Measurements from ENCODE around the gene PAPSS2. TPM values are rescaled to one million over a fixed set of nuclear protein-coding genes. Genes with fewer than 3 reads are reported as not detected.
"Not testable (repeated sequence)": the region's sequence is repeated elsewhere in the genome, so short reads cannot be mapped to it uniquely, and the experiment has no call there.

Gene PAPSS2
- total and polyA plus RNA-seq, 2 experiments from 2014 or later: 38.3 to 58.0 TPM

GRCh38 chr10:87734987-87735827 is 75.5 kb downstream of the PAPSS2 start:
- no peak overlapping the region for H3K4me3 ChIP-seq
- H4K20me1 ChIP-seq (ENCODE audit: insufficient read depth, poor library complexity, severe bottlenecking): no peaks in the 10 kb centered on the region
- H2AFZ ChIP-seq: no peak overlapping the region
- H3K9me2 ChIP-seq (replicated peaks; ENCODE audit: insufficient read depth): no peaks in the 10 kb centered on the region
- H3K27ac ChIP-seq: no peak overlapping the region
- 30% methylated on average over 7 of the region's 7 CpGs for WGBS (ENCODE audit: low lambda C conversion rate, missing lambda C conversion rate)
- peaks cover 3% of the 10 kb centered on the region for H3K4me1 ChIP-seq (ENCODE audit: insufficient read depth)
- no peaks in the 10 kb centered on the region for H3K27me3 ChIP-seq
- DNase-seq (ENCODE audit: low spot score): peak; percentile 56
- H3K9me3 ChIP-seq (ENCODE audit: low read depth): no peaks in the 10 kb centered on the region
- H3K4me2 ChIP-seq: no peak overlapping the region
- TF ChIP-seq EZH2phosphoT487 (IDR thresholded peaks at IDR 0.05; ENCODE audit: low read depth, severe bottlenecking, unreplicated experiment): no peak
- peak; percentile 73 for TF ChIP-seq CTCF (IDR thresholded peaks at IDR 0.05; ENCODE audit: poor library complexity)
- H3K36me3 ChIP-seq (replicated peaks; ENCODE audit: insufficient read depth, low read depth): no peaks in the 10 kb centered on the region
- no peaks in the 10 kb centered on the region for H3K79me2 ChIP-seq

GRCh38 chr10:87738253-87738652 is 78.6 kb downstream of the PAPSS2 start:
- not testable (repeated sequence) for H3K4me3 ChIP-seq; DNase-seq (ENCODE audit: low spot score)

GRCh38 chr10:87739703-87740102 is 80.0 kb downstream of the PAPSS2 start:
- Histone ChIP-seq H2AFZ (no peak overlapping the region), H3K4me1 (ENCODE audit: insufficient read depth) (peaks cover 2% of the 10 kb centered on the region), H3K4me3 (no peak overlapping the region), H3K9me3 (ENCODE audit: low read depth) (no peaks in the 10 kb centered on the region), H3K79me2 (no peaks in the 10 kb centered on the region), H4K20me1 (ENCODE audit: insufficient read depth, poor library complexity, severe bottlenecking) (no peaks in the 10 kb centered on the region), H3K27me3 (no peaks in the 10 kb centered on the region), H3K27ac (no peak overlapping the region), H3K36me3 (replicated peaks; ENCODE audit: insufficient read depth, low read depth) (no peaks in the 10 kb centered on the region), H3K4me2 (no peak overlapping the region), H3K9me2 (replicated peaks; ENCODE audit: insufficient read depth) (no peaks in the 10 kb centered on the region)
- WGBS (ENCODE audit: low lambda C conversion rate, missing lambda C conversion rate): 90% methylated on average over 4 of the region's 4 CpGs
- DNase-seq (ENCODE audit: low spot score): no peak
- TF ChIP-seq EZH2 (IDR thresholded peaks at IDR 0.05; ENCODE audit: borderline replicate concordance): no peak
- no peak for TF ChIP-seq CTCF (IDR thresholded peaks at IDR 0.05; ENCODE audit: poor library complexity)
- TF ChIP-seq EZH2phosphoT487 (IDR thresholded peaks at IDR 0.05; ENCODE audit: low read depth, severe bottlenecking, unreplicated experiment): no peak

More at GRCh38 chr10:87738253-87738652, 78.6 kb downstream of the PAPSS2 start:
- not testable (repeated sequence) for H3K9me2 ChIP-seq (replicated peaks; ENCODE audit: insufficient read depth); H4K20me1 ChIP-seq (ENCODE audit: insufficient read depth, poor library complexity, severe bottlenecking); H3K27me3 ChIP-seq; H3K27ac ChIP-seq; H3K9me3 ChIP-seq (ENCODE audit: low read depth); H3K4me1 ChIP-seq (ENCODE audit: insufficient read depth); H2AFZ ChIP-seq; H3K36me3 ChIP-seq (replicated peaks; ENCODE audit: insufficient read depth, low read depth); H3K79me2 ChIP-seq; H3K4me2 ChIP-seq
- WGBS (ENCODE audit: low lambda C conversion rate, missing lambda C conversion rate): 94% methylated on average over 1 of the region's 1 CpG

- no peak for TF ChIP-seq EZH2phosphoT487 (IDR thresholded peaks at IDR 0.05; ENCODE audit: low read depth, severe bottlenecking, unreplicated experiment)
- no peak overlapping the region for H2AFZ ChIP-seq
- no peaks in the 10 kb centered on the region for H3K27me3 ChIP-seq
- no peak overlapping the region for H3K27ac ChIP-seq
- no peaks in the 10 kb centered on the region for H3K9me2 ChIP-seq (replicated peaks; ENCODE audit: insufficient read depth)
- no peaks in the 10 kb centered on the region for H3K9me3 ChIP-seq (ENCODE audit: low read depth)
- no peak overlapping the region for H3K4me3 ChIP-seq
- H3K79me2 ChIP-seq: no peaks in the 10 kb centered on the region
- H3K4me2 ChIP-seq: no peak overlapping the region
- H3K36me3 ChIP-seq (replicated peaks; ENCODE audit: insufficient read depth, low read depth): no peaks in the 10 kb centered on the region
- H4K20me1 ChIP-seq (ENCODE audit: insufficient read depth, poor library complexity, severe bottlenecking): no peaks in the 10 kb centered on the region
- no peak for DNase-seq (ENCODE audit: low spot score)
- no peaks in the 10 kb centered on the region for H3K4me1 ChIP-seq (ENCODE audit: insufficient read depth)
Measured at GRCh38 chr10:87740254-87740655, 80.6 kb downstream of the PAPSS2 start.

GRCh38 chr10:87742992-87743610 is 83.4 kb downstream of the PAPSS2 start:
- H3K4me1 ChIP-seq (ENCODE audit: insufficient read depth); H2AFZ ChIP-seq; H3K9me2 ChIP-seq (replicated peaks; ENCODE audit: insufficient read depth); H3K4me3 ChIP-seq; H3K4me2 ChIP-seq; H3K36me3 ChIP-seq (replicated peaks; ENCODE audit: insufficient read depth, low read depth); H4K20me1 ChIP-seq (ENCODE audit: insufficient read depth, poor library complexity, severe bottlenecking); H3K79me2 ChIP-seq; H3K27ac ChIP-seq; DNase-seq (ENCODE audit: low spot score); H3K9me3 ChIP-seq (ENCODE audit: low read depth); H3K27me3 ChIP-seq: not testable (repeated sequence)
- 94% methylated on average over 18 of the region's 18 CpGs for WGBS (ENCODE audit: low lambda C conversion rate, missing lambda C conversion rate)
